Esophagus muscularis mucosa (tissue), 4 donors: ENCODE data around the gene UBE2Z. TPM values are rescaled to one million over a fixed set of nuclear protein-coding genes. Genes with fewer than 3 reads are reported as not detected.

ENCODE experiments used
- DNase-seq: peaks from one replicate; pipeline ENCODE4 v3.0.0-alpha.2; 2017; ENCODE audit errors: extremely low spot score
- H3K27ac ChIP-seq, 4 donors: fragments of 200-600 bp; sonication (generic); replicated peaks in 1 of 4; 1 replicate in 3 of 4; 2 replicates in 1 of 4; pipeline ENCODE4 v1.5.1; 2016 to 2019; ENCODE audit warnings: mild to moderate bottlenecking in 1 of 4
- H3K27me3 ChIP-seq, 4 donors: fragments of 200-600 bp; sonication (generic); one replicate each; pipeline versions ENCODE4 v1.5.1 to v1.6.0; 2016 to 2019
- H3K36me3 ChIP-seq, 4 donors: fragments of 200-600 bp; sonication (generic); one replicate each; pipeline ENCODE4 v1.5.1; 2016 to 2019
- H3K4me1 ChIP-seq, 4 donors: fragments of 200-600 bp; sonication (generic); one replicate each; pipeline ENCODE4 v1.5.1; 2016 to 2019
- H3K4me3 ChIP-seq, 4 donors: fragments of 200-600 bp; sonication (generic); 1 replicate in 2 of 4; 2 replicates in 2 of 4; pipeline ENCODE4 v1.5.1; 2016 to 2019; ENCODE audit warnings: mild to moderate bottlenecking in 4 of 4, moderate library complexity in 1 of 4
- H3K9me3 ChIP-seq, 4 donors: fragments of 200-600 bp; sonication (generic); 1 replicate in 3 of 4; 2 replicates in 1 of 4; pipeline ENCODE4 v1.5.1; 2016 to 2019
- EP300 ChIP-seq: sonication (generic); formaldehyde crosslinking; IDR thresholded peaks from one replicate; pipeline ENCODE4 v1.6.1; 2017; ENCODE audit warnings: antibody characterized with exemption
- POLR2A ChIP-seq: fragments of 450-650 bp; IDR thresholded peaks from one replicate; pipeline ENCODE4 v1.6.1; 2017; ENCODE audit warnings: antibody characterized with exemption, moderate library complexity, mild to moderate bottlenecking, low read depth
- POLR2AphosphoS5 ChIP-seq, 2 donors: sonication (generic); formaldehyde crosslinking; IDR thresholded peaks; one replicate each; pipeline ENCODE4 v1.6.1; 2017; ENCODE audit warnings: antibody characterized with exemption in 2 of 2
- WGBS: methylation state at CpG from one replicate; pipeline ENCODE4 v1.1.5; 2018; 5-methylcytosine and 5-hydroxymethylcytosine counted together
- intact Hi-C: fragments of 100-400 bp; cut with DNase I; formaldehyde crosslinking; loops from one replicate; pipeline ENCODE4 v1.15.1; 2023
- total RNA-seq, 4 donors: library from RNA; depleted of rRNA; stranded (reverse); fragments of >200 nt; gene quantifications; one replicate each; pipeline versions ENCODE4 v1.1.0 to v1.2.1, GENCODE V29; 2016
- TF ChIP-seq, protein P1 (sequence below), 3 experiments: fragments of 200-600 bp in 2 of 3; fragments of 450-650 bp in 1 of 3; sonication (generic) in 2 of 3; IDR thresholded peaks; one replicate each; pipeline ENCODE4 v1.5.1; 2017 to 2019; ENCODE audit warnings: antibody characterized with exemption in 3 of 3, mild to moderate bottlenecking in 2 of 3, moderate library complexity in 1 of 3

UBE2Z gene
- total RNA-seq, 4 donors from 2014 or later: 46.4 to 76.4 (median 62.9) TPM

DNA sequence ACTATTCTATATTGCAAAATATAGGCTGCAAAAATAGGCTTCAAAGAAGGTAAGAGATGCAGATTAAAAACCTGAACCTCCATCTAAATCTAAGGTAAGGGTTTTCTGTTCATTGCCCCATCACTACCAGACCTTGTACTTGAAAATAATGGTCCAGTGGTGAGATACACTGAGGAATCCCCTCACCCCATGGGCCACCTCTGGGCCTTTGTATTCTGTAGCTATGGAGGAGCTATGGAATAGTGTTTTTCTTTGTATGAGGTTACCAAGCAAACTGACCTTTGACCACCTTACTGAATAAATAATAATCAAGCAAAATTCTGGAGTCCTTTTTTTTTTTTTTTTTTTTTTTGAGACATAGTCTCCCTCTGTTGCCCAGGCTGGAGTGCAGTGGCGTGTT, 4.8 kb upstream of the UBE2Z start:
- H3K27ac ChIP-seq: no peak overlapping the region
- TF ChIP-seq POLR2AphosphoS5 (IDR thresholded peaks at IDR 0.05): no peak
- no peak for TF ChIP-seq POLR2A
- TF ChIP-seq, protein P1, sequence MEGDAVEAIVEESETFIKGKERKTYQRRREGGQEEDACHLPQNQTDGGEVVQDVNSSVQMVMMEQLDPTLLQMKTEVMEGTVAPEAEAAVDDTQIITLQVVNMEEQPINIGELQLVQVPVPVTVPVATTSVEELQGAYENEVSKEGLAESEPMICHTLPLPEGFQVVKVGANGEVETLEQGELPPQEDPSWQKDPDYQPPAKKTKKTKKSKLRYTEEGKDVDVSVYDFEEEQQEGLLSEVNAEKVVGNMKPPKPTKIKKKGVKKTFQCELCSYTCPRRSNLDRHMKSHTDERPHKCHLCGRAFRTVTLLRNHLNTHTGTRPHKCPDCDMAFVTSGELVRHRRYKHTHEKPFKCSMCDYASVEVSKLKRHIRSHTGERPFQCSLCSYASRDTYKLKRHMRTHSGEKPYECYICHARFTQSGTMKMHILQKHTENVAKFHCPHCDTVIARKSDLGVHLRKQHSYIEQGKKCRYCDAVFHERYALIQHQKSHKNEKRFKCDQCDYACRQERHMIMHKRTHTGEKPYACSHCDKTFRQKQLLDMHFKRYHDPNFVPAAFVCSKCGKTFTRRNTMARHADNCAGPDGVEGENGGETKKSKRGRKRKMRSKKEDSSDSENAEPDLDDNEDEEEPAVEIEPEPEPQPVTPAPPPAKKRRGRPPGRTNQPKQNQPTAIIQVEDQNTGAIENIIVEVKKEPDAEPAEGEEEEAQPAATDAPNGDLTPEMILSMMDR (IDR thresholded peaks at IDR 0.05): no peak
- TF ChIP-seq EP300: no peak
- peaks cover 6 to 8% (median 7%) of the 10 kb centered on the region in 4 donors for H3K4me1 ChIP-seq
- no peak overlapping the region for H3K4me3 ChIP-seq
- DNase-seq: no peak
- H3K9me3 ChIP-seq: no peaks in the 10 kb centered on the region
- WGBS: 100% methylated on average over 1 of the region's 1 CpG
- no peaks in the 10 kb centered on the region for H3K27me3 ChIP-seq
- peaks cover 0 to 2% (median 2%) of the 10 kb centered on the region in 4 donors for H3K36me3 ChIP-seq
- intact Hi-C loops: no loop called here

DNA sequence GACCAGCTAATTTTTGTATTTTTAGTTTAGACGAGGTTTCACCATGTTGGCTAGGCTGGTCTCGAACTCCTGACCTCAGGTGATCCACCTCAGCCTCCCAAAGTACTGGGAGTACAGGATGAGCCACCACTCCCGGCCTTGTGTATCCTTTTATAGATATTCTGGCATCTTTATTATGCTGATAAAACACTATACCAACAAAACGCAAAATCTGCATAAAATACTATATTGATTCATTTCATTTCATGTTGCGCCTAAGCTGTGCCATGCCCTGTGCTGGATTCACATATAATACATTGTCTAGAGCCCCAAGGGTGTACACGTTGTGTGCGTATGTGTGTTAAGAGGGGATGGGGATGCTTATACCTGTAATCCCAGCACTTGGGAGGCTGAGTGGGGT, 3.8 kb upstream of the UBE2Z start:
- DNase-seq: no peak
- intact Hi-C loops: no loop called here
- H3K27ac ChIP-seq: no peak overlapping the region
- no peak overlapping the region for H3K4me3 ChIP-seq
- H3K27me3 ChIP-seq: no peaks in the 10 kb centered on the region
- WGBS: 87% methylated on average over 7 of the region's 7 CpGs
- TF ChIP-seq EP300 (no peak), POLR2AphosphoS5 (IDR thresholded peaks at IDR 0.05) (no peak), POLR2A (no peak)
- TF ChIP-seq, protein P1 (IDR thresholded peaks at IDR 0.05): no peak
- H3K9me3 ChIP-seq: no peaks in the 10 kb centered on the region
- H3K36me3 ChIP-seq: no peaks in the 10 kb centered on the region
- peaks cover 11 to 13% (median 12%) of the 10 kb centered on the region in 4 donors for H3K4me1 ChIP-seq

DNA sequence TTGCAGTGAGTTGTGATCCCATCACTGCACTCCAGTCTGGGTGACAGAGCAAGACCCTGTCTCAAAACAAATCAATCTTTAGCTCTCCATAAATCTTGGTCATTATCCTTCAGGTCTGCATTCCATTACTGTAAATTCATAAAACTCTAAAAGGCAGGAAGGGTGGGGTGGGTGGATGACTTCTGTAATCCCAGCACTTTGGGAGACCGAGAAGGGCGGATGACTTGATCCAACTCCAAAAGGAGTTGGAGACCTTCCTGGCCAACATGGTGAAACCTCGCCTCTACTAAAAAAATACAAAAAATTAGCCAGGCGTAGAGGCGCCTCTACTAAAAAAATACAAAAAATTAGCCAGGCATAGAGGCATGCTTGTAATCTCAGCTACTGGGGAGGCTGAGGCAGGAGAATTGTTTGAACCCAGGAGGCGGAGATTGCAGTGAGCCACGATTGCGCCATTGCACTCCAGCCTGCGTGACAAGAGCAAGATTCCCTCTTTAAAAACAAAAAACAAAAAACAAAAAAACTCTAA, 2.2 kb upstream of the UBE2Z start:
- TF ChIP-seq, protein P1 (IDR thresholded peaks at IDR 0.05): no peak
- TF ChIP-seq POLR2AphosphoS5 (IDR thresholded peaks at IDR 0.05) (no peak), EP300 (no peak), POLR2A (no peak)
- Histone ChIP-seq H3K9me3 (no peaks in the 10 kb centered on the region), H3K27me3 (no peaks in the 10 kb centered on the region), H3K27ac (no peak overlapping the region), H3K4me1 (peaks cover 27 to 29% (median 28%) of the 10 kb centered on the region in 4 donors), H3K4me3 (no peak overlapping the region), H3K36me3 (peaks cover 0 to 8% (median 7%) of the 10 kb centered on the region in 4 donors)
- WGBS: 83% methylated on average over 9 of the region's 9 CpGs
- no peak for DNase-seq
- intact Hi-C loops: loop anchor here (5.0 kb wide), 1 partner anchor 36 kb away; the partner anchor contains the start of gene SNF8

DNA sequence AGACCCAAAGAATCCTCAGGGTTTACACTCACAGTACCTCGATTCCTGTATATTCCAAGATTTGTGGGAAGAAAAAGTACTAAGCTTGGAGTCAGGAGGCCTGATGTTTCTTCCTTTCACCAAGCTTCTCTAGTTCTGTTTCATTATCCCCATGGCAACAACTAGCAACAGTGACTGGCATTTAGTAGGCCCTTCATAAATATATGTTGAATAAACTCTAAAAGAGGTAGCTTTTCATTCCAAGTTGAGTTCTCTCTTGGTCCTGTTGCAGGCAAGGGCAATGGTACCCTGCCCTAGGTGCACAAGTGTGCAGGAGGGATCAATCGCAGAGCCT, 527 bp upstream of the UBE2Z start:
- peaks cover 39 to 43% (median 41%) of the 10 kb centered on the region in 4 donors for H3K4me1 ChIP-seq
- H3K27ac ChIP-seq: peak overlapping the region; percentile 91 to 93 (median 92)
- H3K36me3 ChIP-seq: peaks cover 0 to 21% (median 19%) of the 10 kb centered on the region in 4 donors
- peak overlapping the region; percentile 86 to 100 (median 96) for H3K4me3 ChIP-seq
- no peaks in the 10 kb centered on the region for H3K27me3 ChIP-seq
- intact Hi-C loops: loop anchor here (5.0 kb wide), 1 partner anchor 35 kb away; the partner anchor contains the start of gene SNF8
- WGBS: 29% methylated on average over 2 of the region's 2 CpGs
- no peaks in the 10 kb centered on the region for H3K9me3 ChIP-seq
- TF ChIP-seq, protein P1 (IDR thresholded peaks at IDR 0.05): no peak
- TF ChIP-seq POLR2AphosphoS5 (IDR thresholded peaks at IDR 0.05): no peak
- no peak for TF ChIP-seq POLR2A
- TF ChIP-seq EP300: no peak
- DNase-seq: no peak
